OCI-LY1 (cell line): ENCODE results near the gene TPM3.

Source experiments
- H2AFZ ChIP-seq: fragments of 200-600 bp; sonication (generic), shearing (Covaris generic); 2 replicates; pipeline ENCODE4 v1.6.0; 2014; ENCODE audit warnings: antibody characterized with exemption, mild to moderate bottlenecking, low read length
- H3F3A ChIP-seq: fragments of 200-600 bp; sonication (generic), shearing (Covaris generic); 2 replicates; pipeline ENCODE4 v1.6.0; 2014; ENCODE audit warnings: mild to moderate bottlenecking, antibody characterized with exemption, low read length, moderate library complexity; ENCODE audit not compliant: insufficient read depth
- H3K27ac ChIP-seq: fragments of 200-600 bp; sonication (generic); 2 replicates; pipeline ENCODE4 v1.5.1; 2014; ENCODE audit warnings: low read length, mixed run types, mild to moderate bottlenecking, low read depth; ENCODE audit not compliant: poor library complexity, severe bottlenecking
- H3K27me3 ChIP-seq: fragments of 200-600 bp; sonication (generic); 2 replicates; pipeline ENCODE4 v1.6.0; 2014; ENCODE audit warnings: antibody characterized with exemption, mild to moderate bottlenecking, low read length, moderate library complexity; ENCODE audit not compliant: insufficient read depth
- H3K36me3 ChIP-seq: fragments of 200-600 bp; sonication (generic); 2 replicates; pipeline ENCODE4 v1.6.1; 2014; ENCODE audit warnings: mild to moderate bottlenecking, antibody characterized with exemption, low read length, moderate library complexity, mixed read lengths; ENCODE audit not compliant: insufficient read depth
- H3K4me1 ChIP-seq: fragments of 200-600 bp; sonication (generic); 2 replicates; pipeline ENCODE4 v1.5.1; 2014; ENCODE audit warnings: mild to moderate bottlenecking, low read length, moderate library complexity; ENCODE audit not compliant: insufficient read depth, severe bottlenecking
- H3K4me2 ChIP-seq: fragments of 200-600 bp; sonication (generic), shearing (Covaris generic); 2 replicates; pipeline ENCODE4 v1.6.1; 2014; ENCODE audit warnings: low read length
- H3K4me3 ChIP-seq: fragments of 200-600 bp; sonication (generic); 2 replicates; pipeline ENCODE4 v1.5.1; 2014; ENCODE audit warnings: low read length, low read depth, mild to moderate bottlenecking, mixed read lengths; ENCODE audit not compliant: poor library complexity, severe bottlenecking
- H3K79me2 ChIP-seq: fragments of 200-600 bp; shearing (Covaris generic); 2 replicates; pipeline ENCODE4 v1.6.1; 2016; ENCODE audit warnings: mixed run types, low read length, mixed read lengths; ENCODE audit not compliant: insufficient read depth
- H3K9ac ChIP-seq: fragments of 200-600 bp; sonication (generic), shearing (Covaris generic); 2 replicates; pipeline ENCODE4 v1.6.1; 2014; ENCODE audit warnings: mild to moderate bottlenecking, low read length, mixed read lengths
- H3K9me2 ChIP-seq: fragments of 200-600 bp; sonication (generic), shearing (Covaris generic); 2 replicates; pipeline ENCODE4 v1.6.1; 2014; ENCODE audit warnings: low read depth, mild to moderate bottlenecking, low read length, mixed read lengths
- H3K9me3 ChIP-seq: fragments of 200-600 bp; shearing (Covaris generic); 2 replicates; pipeline ENCODE4 v1.6.1; 2014; ENCODE audit warnings: low read length, mixed read lengths
- H4K20me1 ChIP-seq: fragments of 200-600 bp; sonication (generic), shearing (Covaris generic); 2 replicates; pipeline ENCODE4 v1.6.0; 2016; ENCODE audit warnings: mild to moderate bottlenecking, low read length; ENCODE audit not compliant: insufficient read depth
- CTCF ChIP-seq: fragments of 200-600 bp; sonication (generic), shearing (Covaris generic); IDR thresholded peaks from 2 replicates; pipeline ENCODE4 v1.5.1; 2017; ENCODE audit warnings: mild to moderate bottlenecking, antibody characterized with exemption, low read length, moderate library complexity, mixed read lengths
- EZH2 ChIP-seq: fragments of 200-600 bp; sonication (generic), shearing (Covaris generic); IDR thresholded peaks from 2 replicates; pipeline ENCODE4 v1.8.0; 2017; ENCODE audit warnings: borderline replicate concordance, mixed run types, mild to moderate bottlenecking, antibody characterized with exemption, low read length, moderate library complexity, mixed read lengths

TPM3 gene

GRCh38 chr1:154117642-154118041 lies 74.3 kb downstream of the TPM3 start:
- no peaks in the 10 kb centered on the region for H3K36me3 ChIP-seq
- H3K4me3 ChIP-seq: no peak overlapping the region
- no peaks in the 10 kb centered on the region for H3K79me2 ChIP-seq
- no peaks in the 10 kb centered on the region for H4K20me1 ChIP-seq
- no peak overlapping the region for H3K27ac ChIP-seq
- H3K9ac ChIP-seq: no peak overlapping the region
- no peaks in the 10 kb centered on the region for H3K9me3 ChIP-seq
- no peak for TF ChIP-seq EZH2
- no peak for TF ChIP-seq CTCF
- no peak overlapping the region for H2AFZ ChIP-seq
- no peaks in the 10 kb centered on the region for H3F3A ChIP-seq
- no peaks in the 10 kb centered on the region for H3K9me2 ChIP-seq
- no peaks in the 10 kb centered on the region for H3K4me1 ChIP-seq
- no peaks in the 10 kb centered on the region for H3K27me3 ChIP-seq
- no peak overlapping the region for H3K4me2 ChIP-seq

- no peak for TF ChIP-seq CTCF
- TF ChIP-seq EZH2: no peak
- Histone ChIP-seq H3K36me3 (no peaks in the 10 kb centered on the region), H3K4me3 (no peak overlapping the region), H3K4me2 (no peak overlapping the region), H3K9me3 (no peaks in the 10 kb centered on the region), H2AFZ (no peak overlapping the region), H3K4me1 (no peaks in the 10 kb centered on the region), H3K79me2 (no peaks in the 10 kb centered on the region), H4K20me1 (no peaks in the 10 kb centered on the region), H3F3A (no peaks in the 10 kb centered on the region), H3K27me3 (no peaks in the 10 kb centered on the region), H3K9me2 (no peaks in the 10 kb centered on the region), H3K27ac (no peak overlapping the region), H3K9ac (no peak overlapping the region)
These were observed 76.7 kb downstream of the TPM3 start for GRCh38 chr1:154115180-154115579.
